Measurements from ENCODE around the gene STRIT1.

- TF ChIP-seq CEBPB (IDR thresholded peaks at IDR 0.05) (no peak), RAD21 (IDR thresholded peaks at IDR 0.05; ENCODE audit: low read depth) (peak; percentile 88)
These were observed 29.7 kb upstream of the STRIT1 start for GRCh38 chr3:155323063-155323666.

All from Ishikawa (cell line).